GM18870 (cell line): ENCODE results near the gene FBLN1.
"Not testable (repeated sequence)": the region's sequence is repeated elsewhere in the genome, so short reads cannot be mapped to it uniquely, and the experiment has no call there.

ENCODE experiments used
- ATAC-seq: cut with Tn5 transposase; IDR thresholded peaks from one replicate; pipeline ENCODE4 v1.9.1; 2021; ENCODE audit warnings: moderate library complexity; ENCODE audit not compliant: unreplicated experiment

Gene FBLN1

DNA sequence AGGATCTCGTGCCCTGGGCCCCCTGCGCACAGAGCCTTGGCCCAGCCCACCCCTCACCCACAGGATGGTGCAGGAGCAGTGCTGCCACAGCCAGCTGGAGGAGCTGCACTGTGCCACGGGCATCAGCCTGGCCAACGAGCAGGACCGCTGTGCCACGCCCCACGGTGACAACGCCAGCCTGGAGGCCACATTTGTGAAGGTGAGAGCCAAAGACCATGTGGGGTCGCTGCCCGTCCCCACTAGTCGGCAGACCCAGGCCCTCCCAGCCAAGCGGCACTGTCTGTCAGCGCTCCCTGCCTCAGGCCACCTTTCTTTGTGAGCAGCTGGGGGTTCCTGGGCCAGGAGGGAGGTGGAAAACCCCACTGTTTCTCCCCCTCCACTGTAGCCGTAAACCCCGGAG, 22.8 kb downstream of the FBLN1 start:
- no peak for ATAC-seq

DNA sequence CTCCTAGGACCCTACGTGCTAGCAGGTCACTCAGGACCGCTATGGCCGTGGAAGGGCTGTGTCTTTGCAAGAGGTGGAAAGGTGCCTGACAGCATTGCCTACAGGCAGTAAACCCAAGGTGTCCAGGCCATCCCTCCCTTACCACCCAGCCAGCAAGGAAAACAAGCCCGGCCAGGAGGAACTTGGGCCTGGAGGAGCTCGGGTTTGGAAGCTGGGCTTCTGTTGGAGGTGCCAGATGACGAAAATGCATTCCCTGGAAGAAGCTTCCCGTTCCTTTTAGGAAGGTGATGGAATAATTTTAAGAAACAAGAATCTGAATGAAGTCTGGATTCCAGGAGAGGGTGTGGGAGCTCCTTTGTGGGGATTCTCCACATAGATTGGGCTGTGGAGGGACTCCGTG, 23.6 kb downstream of the FBLN1 start:
- no peak for ATAC-seq

DNA sequence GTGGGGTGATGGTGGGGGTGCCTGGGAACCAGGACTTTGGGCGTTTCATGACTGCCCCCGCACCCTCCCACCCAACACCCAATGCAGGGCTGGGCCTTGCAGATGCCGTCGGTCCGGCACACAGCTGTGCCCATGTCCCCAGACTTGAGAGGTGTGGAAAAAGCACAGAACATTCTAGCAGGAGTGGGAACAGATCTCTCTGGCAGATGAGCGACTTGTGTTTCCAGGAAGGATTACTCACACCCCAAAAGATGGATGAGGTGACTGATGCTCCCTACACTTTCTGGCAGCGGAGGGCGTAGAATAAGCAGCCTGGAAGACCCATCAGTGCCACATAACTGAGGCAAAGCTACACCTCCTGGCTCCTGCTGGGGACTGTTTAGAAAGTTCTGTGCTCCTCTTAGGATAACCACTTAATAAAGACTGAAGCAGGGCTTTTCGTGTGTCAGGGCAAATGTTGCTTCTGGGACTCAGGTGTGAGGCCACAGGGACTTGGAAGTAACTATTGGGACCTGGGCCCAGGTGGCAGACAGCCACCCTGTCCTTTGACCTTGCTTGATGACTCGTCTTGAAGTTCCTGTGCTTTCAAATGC, 24.2 kb downstream of the FBLN1 start:
- ATAC-seq, result no peak

DNA sequence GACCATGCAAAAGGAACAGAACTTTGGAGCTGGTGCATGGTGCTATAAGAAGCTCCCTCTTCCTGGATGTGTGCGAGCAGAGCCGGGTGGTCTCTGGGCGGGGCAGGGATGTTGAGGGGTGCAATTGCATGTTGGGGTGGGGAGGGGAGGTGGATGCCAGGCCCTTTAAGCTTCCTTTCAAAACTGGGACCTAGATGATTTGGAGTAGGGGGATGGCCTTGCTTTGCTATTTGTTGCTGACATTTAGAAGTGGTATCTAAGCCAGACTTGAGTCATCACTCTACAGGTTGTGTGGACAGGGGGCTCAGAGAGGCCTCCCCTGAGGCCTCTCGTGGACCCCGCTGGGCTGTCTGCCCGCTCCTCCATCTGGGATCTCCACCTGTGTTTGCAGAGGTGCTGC, 24.8 kb downstream of the FBLN1 start:
- no peak for ATAC-seq

DNA sequence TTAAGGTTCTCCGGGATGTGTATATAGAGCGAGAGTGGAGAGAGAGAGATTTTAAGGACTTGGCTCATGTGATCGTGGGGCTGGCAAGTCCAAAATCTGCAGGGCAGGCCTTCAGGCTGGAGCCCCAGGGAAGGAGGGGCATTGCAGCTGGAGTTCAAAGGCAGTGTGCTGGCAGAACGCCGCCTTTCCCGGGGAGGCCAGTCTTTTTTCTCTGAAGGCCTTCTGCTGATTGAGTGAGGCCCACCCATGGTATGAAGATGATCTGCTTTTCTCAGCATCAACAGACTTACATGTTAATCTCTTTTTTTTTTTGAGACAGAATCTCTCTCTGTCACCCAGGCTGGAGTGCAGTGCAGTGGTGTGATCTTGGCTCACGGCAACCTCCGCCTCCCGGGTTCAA, 25.4 kb downstream of the FBLN1 start:
- ATAC-seq, result no peak

DNA sequence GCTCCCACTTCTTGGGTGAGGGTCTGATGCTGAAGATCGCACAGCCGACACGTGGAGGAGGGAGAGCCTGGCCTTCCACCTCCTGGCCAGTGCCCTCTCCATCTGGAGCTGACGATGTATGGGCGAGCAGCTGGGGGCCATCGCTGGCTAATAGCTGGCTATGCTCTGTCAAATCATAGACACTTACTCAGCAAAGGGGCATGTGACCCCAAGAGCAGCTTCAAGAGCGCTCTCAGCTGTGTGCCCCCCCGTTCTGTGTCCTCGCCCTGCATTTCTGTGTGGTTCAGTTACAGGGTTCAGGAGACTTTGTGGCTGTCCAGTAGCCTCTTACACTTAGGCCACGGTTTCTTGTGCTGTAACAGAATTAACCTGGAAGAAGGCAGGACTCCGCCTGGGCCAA, 26.4 kb downstream of the FBLN1 start:
- no peak for ATAC-seq

DNA sequence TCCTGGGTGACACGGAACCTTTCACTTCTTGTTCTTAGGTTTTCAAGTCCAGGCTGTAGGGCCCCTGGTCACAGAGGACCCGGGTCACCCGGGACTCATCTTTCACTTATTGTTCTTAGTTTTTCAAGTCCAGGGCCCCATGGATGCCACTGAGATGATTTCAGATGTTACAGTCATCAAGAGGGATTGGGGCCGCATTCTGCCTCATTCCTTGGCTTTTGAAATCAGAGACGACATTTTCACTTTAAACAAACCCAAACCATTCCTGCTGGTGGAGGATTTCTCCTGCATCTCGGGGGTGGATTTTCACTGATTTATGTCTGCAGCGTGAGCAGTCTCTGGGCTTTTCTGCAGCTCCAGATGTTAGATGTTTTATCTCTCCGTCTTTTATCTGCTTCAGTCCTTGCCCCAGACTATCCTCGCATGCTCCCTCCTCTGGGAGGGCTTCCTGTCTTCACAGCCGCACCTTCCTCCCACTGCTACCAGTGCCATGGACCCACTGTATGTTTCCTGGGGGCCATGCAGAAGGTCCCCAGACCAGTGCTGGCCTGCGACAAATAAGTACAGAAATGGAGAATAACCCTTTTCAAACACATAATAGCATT, 27.4 kb downstream of the FBLN1 start:
- ATAC-seq, result no peak

DNA sequence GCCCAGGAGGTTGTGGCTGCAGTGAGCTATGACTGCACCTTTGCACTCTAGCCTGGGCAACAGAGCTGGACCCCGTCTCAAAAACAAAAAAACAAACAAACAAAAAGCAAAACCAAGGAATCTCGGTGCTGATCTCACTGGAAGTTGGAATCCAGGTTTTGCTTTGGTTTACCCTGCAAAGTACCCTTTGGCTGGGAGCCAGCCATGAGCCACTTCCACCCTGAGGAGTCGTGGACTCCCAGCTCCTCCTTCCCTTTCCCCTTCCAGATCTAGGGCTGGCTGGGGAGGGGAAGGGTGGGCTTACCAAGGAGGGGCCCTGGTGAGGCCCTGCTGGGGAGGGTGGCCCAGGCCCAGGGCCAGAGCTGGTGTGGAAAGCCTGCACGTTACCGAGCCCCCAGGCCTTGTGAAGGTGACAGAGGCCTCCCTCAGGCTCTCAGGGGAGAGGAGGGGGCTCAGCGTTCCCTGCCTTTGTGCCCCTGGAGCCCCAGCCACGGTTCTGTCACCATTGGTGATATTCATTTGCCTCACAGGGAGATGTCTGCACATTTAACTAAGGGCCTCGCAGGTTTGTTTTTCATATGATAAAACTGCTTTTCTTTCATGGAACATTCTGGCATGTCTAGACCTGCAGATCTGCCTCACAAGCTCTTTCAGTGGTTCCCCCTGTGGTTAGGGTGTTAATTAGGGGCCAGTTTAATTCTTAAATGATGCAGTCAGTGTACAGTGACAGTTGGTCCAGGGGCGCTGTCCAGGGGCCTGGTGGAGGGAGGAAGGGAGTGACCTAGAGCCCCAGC, 29.0 kb downstream of the FBLN1 start:
- ATAC-seq, result no peak

DNA sequence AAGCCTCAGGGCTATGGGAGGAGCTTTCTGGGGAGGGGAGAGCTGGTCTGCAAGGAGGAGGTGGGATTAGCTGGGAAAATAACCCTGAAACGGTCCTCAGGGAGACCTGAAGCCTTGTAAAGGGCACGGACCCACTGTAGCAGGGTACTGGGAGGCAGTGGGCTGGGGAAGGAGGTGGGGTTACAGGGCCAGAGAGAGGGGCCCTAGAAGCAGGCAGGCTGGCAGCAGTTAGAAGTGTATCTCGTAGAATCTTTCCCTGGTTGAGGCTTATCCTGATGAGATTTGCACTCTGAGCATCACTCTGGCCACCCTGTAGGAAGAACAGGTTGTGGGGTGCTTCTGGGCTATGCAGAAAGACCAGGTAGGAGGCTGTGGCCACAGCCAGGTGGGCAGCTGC, 29.6 kb downstream of the FBLN1 start:
- ATAC-seq, result no peak

DNA sequence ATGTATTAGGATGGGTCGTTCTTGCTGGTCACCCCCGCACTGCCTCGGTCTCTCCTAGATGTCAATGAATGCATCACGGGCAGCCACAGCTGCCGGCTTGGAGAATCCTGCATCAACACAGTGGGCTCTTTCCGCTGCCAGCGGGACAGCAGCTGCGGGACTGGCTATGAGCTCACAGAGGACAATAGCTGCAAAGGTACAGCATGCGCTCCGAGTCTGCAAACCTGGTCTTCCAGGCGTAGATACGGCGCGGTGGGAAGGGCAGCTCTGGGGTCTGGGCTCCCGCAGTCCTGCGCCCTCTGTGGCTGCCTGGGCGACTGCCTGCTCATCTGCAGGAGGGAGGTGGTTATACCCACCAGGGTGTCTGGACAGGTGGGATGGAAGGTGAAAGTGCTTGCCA, 31.0 kb downstream of the FBLN1 start:
- no peak for ATAC-seq

DNA sequence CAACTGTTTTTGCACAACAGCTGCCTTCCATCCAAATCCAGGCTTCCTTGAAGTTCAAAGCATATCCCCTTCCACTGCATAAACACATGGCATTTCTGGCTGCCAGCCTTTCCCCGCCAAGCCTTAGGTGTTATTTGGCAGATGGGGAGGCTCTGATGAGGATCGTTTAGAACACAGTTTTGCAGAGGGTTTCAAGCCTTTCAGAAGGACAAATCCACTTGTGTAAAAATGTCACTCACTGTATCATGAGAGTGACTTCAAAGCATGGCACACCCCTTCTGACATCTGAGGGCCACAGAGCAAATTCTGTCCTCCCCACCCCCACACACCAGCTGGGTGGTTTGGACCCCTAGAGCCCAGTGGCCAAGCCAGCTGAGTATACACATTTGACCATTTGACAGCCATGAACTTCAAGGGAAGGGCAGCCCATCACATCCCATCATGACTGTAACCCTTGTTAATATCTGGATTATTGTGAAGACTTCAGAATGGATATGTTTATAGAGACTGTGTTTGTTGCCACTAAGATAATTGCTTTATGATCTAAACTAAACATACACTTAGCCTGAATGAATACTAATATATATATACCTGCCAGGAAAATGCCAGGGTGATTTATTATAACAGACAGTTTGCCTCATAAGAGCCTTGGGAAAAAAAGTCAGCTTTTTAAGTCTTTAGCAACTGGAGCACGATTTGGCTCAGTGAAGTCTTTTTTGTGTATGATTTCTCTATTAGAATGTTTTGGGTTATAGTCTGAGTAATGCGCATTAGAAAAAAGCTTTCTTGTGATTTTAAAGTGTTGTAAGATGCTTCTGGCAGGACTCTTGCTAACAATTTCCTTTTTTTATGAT, 31.9 kb downstream of the FBLN1 start:
- ATAC-seq, result no peak

DNA sequence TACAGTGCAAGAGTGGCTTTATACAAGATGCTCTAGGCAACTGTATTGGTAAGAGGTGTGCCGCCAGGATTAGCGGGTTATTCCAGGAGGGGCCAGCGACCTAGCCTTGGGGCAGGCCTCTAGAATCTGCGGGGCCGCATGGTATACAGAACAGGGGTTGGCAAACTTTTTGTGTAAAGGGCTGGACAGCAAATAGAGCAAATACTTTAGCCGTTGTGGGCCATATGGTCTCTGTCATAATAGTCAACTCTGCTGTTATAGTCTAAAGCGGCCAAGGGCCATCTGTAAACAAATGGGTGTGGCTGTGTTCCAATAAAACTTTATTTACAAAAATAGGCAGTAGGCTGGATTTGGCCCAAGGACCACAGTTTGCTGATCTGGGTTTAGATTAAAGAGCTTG, 32.6 kb downstream of the FBLN1 start:
- ATAC-seq, result no peak

DNA sequence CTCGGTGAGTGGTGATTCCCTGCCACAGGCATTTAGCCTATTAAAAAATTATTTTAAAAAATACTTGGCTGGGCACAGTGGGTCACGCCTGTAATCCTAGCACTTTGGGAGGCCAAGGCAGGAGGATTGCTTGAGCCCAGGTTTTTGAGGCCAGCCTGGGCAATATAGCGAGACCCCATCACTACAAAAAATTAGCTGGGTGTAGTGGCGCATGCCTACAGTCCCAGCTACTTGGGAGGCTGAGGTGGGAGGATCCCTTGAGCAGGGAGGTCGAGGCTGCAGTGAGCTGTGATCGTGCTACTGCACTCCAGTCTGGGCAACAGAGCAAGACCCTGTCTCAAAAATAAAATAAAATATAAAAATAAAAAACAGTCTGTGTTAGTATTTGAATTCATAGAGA, 33.2 kb downstream of the FBLN1 start:
- ATAC-seq, result not testable (repeated sequence)

DNA sequence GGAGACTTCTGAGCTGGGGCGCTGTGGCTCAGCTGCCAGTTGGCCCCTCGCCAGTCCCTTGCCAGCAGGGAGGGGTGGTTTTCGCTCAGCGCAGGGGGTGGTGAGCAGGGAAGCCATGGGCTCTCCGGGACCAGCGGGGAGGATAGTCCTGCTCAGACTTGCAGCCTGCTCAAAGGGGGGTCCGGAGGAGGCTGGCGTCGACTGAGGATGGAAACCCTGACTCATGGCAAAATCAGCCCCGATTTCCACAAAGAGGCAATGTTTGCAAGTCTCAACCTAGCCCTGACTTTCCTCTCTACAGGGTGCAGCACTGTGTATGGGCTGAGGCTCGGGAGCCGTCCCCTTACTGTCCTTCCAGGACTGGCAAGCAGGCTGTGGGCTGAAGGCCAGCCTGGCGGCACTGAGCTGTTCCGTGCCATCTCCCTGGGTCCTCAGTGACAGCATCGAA, 35.1 kb downstream of the FBLN1 start:
- ATAC-seq, result no peak

DNA sequence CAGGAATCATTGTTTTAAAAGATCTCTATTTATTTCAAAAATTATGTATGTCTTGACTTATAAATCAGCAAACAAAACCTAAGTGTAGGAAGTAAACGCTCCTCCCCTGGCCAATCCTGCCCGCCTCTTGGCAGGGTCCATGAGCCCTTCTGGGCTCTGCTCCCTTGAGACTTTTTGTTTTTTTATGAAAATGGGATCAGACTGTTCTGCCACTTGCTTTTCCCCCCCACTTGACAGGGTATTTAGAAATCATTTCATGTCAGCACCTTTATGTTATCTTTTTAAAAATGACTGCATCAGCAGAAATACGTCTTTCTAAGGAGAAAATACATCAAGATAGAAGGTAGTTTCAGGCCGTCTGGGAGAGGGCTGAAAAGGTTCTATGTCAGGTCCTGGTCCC, 35.6 kb downstream of the FBLN1 start:
- no peak for ATAC-seq

DNA sequence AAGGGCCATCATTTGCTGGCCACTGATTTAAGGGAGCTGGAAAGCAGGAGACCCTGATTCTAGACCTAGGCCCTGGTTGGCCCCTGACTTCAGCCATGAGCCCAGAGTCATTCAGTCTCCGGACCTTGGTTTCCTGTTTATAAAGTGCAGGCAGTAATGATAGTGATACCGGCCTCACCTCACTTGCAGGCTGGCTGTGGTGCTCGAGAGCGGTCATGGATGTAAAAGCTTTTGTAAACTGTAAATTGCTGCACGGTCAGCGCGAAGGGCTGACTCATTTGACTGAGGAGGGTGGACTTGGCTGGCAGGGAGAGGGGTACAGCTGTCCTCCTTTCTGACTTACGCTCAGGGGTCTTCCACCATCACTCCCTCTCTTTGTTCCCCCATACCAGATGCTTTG, 37.4 kb downstream of the FBLN1 start:
- no peak for ATAC-seq

DNA sequence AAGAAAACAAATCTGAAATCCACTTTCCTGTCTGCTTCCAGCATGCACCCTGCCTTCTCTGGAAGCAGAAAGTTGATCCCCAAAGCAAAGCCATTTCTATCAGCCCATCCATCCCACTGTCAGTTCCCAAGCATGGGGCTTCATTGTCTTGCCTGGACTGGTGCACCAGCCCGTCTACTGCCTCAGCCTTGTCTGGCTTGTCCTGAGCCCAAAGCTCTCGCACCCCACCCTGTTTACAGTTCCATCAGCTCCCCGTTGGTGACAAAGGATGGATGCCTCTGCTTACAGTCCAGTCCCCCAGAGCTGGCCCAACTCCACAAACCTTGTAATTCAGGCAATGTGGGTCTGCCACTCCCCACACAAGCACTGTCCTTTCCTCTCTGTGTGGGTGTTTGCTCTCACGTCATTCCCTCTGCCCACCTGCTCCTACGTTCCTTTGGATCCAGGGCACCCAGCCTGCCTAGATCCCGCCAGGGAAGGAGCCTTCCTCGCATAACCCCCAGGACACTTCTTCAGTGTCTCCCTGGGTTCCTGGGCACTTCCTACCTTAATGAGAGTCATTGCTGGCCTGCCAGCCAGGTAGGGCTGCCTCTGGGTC, 38.8 kb downstream of the FBLN1 start:
- no peak for ATAC-seq

DNA sequence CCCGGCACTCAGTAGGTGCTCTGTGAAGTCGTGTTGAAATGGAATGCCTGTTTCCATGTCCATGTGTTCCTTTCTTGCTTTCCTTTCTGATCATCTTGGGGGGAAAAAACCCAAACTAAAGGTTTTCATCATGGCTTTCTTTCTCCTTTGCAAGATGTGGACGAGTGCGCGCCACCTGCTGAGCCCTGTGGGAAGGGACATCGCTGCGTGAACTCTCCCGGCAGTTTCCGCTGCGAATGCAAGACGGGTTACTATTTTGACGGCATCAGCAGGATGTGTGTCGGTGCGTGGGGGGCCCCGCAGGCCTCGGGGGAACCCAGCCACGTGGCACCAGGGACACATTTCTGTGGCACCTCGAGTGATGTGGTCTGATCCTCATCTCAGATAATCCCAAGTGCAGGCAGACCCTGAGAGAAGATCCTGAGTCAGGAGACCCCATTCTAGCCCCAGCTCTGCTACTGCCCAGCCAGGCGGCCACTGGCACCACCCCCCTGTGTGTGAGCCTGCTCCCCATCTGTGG, 39.4 kb downstream of the FBLN1 start:
- no peak for ATAC-seq

DNA sequence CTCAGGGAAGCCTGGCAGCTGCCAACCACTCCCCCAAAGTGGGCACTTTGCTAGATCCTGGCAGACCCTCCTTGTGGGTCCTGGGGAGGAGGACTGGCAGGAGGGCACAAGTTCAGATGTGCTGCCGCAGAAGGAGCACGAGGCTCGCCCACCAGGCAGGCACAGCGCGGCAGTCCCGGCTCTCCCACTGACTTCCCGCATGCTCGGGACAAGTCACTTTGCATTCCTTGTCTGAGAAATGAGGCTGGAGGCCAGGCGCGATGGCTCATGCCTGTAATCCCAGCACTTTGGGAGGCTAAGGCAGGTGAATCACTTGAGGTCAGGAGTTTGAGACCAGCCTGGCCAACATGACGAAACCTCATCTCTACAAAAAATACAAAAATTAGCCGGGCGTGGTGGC, 40.1 kb downstream of the FBLN1 start:
- ATAC-seq, result not testable (repeated sequence)

DNA sequence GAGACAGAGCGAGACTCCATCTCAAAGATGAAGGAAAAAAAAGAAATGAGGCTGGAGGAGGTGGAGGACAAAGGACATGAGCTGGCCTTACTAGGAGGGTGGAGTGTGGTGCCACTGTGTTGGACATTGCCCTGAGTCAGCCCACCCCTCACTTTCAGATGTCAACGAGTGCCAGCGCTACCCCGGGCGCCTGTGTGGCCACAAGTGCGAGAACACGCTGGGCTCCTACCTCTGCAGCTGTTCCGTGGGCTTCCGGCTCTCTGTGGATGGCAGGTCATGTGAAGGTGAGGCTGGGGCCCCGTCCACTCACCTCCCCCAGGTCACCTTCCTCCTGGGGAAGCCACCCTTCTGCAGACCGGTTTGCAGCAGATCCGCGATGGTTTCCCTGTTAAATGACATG, 40.6 kb downstream of the FBLN1 start:
- ATAC-seq, result no peak
